Lower leg skin (tissue), 4 donors: ENCODE data around the gene PSKH1. TPM values are rescaled to one million over a fixed set of nuclear protein-coding genes. Genes with fewer than 3 reads are reported as not detected.

ENCODE experiments used
- DNase-seq, 2 donors: peaks; one replicate each; pipeline ENCODE4 v3.0.0-alpha.2; 2019; ENCODE audit warnings: low spot score in 2 of 2
- H3K4me3 ChIP-seq: fragments of 200-600 bp; sonication (generic); 2 replicates; pipeline ENCODE4 v1.5.1; 2017; ENCODE audit warnings: mild to moderate bottlenecking, low read depth; ENCODE audit not compliant: poor library complexity, severe bottlenecking
- CTCF ChIP-seq, 3 donors: fragments of 450-650 bp; IDR thresholded peaks; one replicate each; pipeline ENCODE4 v1.5.1; 2016; ENCODE audit warnings: antibody characterized with exemption in 3 of 3, mild to moderate bottlenecking in 3 of 3, moderate library complexity in 2 of 3
- POLR2A ChIP-seq, 2 donors: fragments of 450-650 bp; IDR thresholded peaks; one replicate each; pipeline ENCODE4 v1.6.1; 2016 to 2017; ENCODE audit warnings: antibody characterized with exemption in 2 of 2, mild to moderate bottlenecking in 1 of 2, moderate library complexity in 1 of 2
- WGBS, 2 donors: methylation state at CpG; one replicate each; pipeline ENCODE4 v1.1.5; 2018; 5-methylcytosine and 5-hydroxymethylcytosine counted together
- intact Hi-C: fragments of 100-400 bp; cut with DNase I; formaldehyde crosslinking; loops from one replicate; pipeline ENCODE4 v1.15.0; 2023; ENCODE audit warnings: low total_unique reads
- total RNA-seq, 4 donors: library from RNA; depleted of rRNA; stranded (reverse); fragments of >200 nt; gene quantifications; one replicate each; pipeline ENCODE4 v1.1.0, GENCODE V29; 2016

PSKH1 gene
- 10 to 100 TPM; 11.1 to 17.9 (median 14.4) TPM for total RNA-seq

GRCh38 chr16:67892899-67893742 lies at the start of gene PSKH1:
Gene PSKH1 (plus strand): TSS chr16:67893254. CDS start chr16:67908750, 15,496 bp downstream.
- DNase-seq, result peak; percentile 95 to 100
- intact Hi-C loops, result no loop called here

GRCh38 chr16:67843343-67843765 lies 49.7 kb upstream of the PSKH1 start:
- no peak for TF ChIP-seq CTCF (IDR thresholded peaks at IDR 0.05)
- no peak for TF ChIP-seq POLR2A (IDR thresholded peaks at IDR 0.05)
- H3K4me3 ChIP-seq, result peak overlapping the region; percentile 65
- intact Hi-C loops, result no loop called here
- DNase-seq, result peak in 1 of 2 donors; percentile 86
- WGBS, 2 donors, result 8 to 9% methylated on average over 8 to 11 of the region's 11 CpGs

More at GRCh38 chr16:67892899-67893742, at the start of gene PSKH1:
- H3K4me3 ChIP-seq, result peak within 1 kb of the TSS; percentile 88
- TF ChIP-seq POLR2A (IDR thresholded peaks at IDR 0.05) (peak in 1 of 2 donors; percentile 63), CTCF (IDR thresholded peaks at IDR 0.05) (no peak)
- WGBS, 2 donors, result 0 to 1% methylated on average over 22 to 90 of the region's 90 CpGs

- DNase-seq, result no peak
- no peak overlapping the region for H3K4me3 ChIP-seq
- intact Hi-C loops, result no loop called here
- TF ChIP-seq CTCF (IDR thresholded peaks at IDR 0.05) (no peak), POLR2A (IDR thresholded peaks at IDR 0.05) (no peak)
- WGBS, 2 donors, result 58 to 59% methylated on average over 4 of the region's 4 CpGs
Measured at GRCh38 chr16:67844497-67844896, 48.6 kb upstream of the PSKH1 start.

GRCh38 chr16:67845291-67846062 lies 47.6 kb upstream of the PSKH1 start:
- no peak overlapping the region for H3K4me3 ChIP-seq
- intact Hi-C loops, result no loop called here
- TF ChIP-seq POLR2A (IDR thresholded peaks at IDR 0.05), result no peak
- TF ChIP-seq CTCF (IDR thresholded peaks at IDR 0.05), result no peak
- no peak for DNase-seq
- 64 to 69% methylated on average over 5 of the region's 5 CpGs for WGBS, 2 donors

- WGBS, 2 donors, result 13 to 15% methylated on average over 2 of the region's 2 CpGs
- intact Hi-C loops, result no loop called here
- no peak for DNase-seq
- H3K4me3 ChIP-seq, result peak overlapping the region; percentile 46
- TF ChIP-seq CTCF (IDR thresholded peaks at IDR 0.05), result no peak
- TF ChIP-seq POLR2A (IDR thresholded peaks at IDR 0.05), result no peak
Measured at GRCh38 chr16:67846063-67846319, 47.1 kb upstream of the PSKH1 start.
